GM18861 (cell line): ENCODE results near the gene NCOA7.
"Not testable (repeated sequence)": the region's sequence is repeated elsewhere in the genome, so short reads cannot be mapped to it uniquely, and the experiment has no call there.

Experiments used
- ATAC-seq: cut with Tn5 transposase; IDR thresholded peaks from one replicate; pipeline ENCODE4 v1.9.1; 2021; ENCODE audit not compliant: unreplicated experiment

NCOA7 gene

GRCh38 chr6:125753937-125754259 lies 36.9 kb upstream of the NCOA7 start:
- ATAC-seq, result no peak

GRCh38 chr6:125754566-125754965 lies 36.2 kb upstream of the NCOA7 start:
- no peak for ATAC-seq

GRCh38 chr6:125759184-125759902 lies 31.4 kb upstream of the NCOA7 start:
- ATAC-seq, result no peak

GRCh38 chr6:125759959-125760457 lies 30.8 kb upstream of the NCOA7 start:
- no peak for ATAC-seq

- no peak for ATAC-seq
These were observed 26.6 kb upstream of the NCOA7 start for GRCh38 chr6:125764121-125764671.

- ATAC-seq, result no peak
These were observed 24.8 kb upstream of the NCOA7 start for GRCh38 chr6:125765944-125766343.

- ATAC-seq, result no peak
These were observed 24.1 kb upstream of the NCOA7 start for GRCh38 chr6:125766641-125767040.

- ATAC-seq, result no peak
These were observed 21.5 kb upstream of the NCOA7 start for GRCh38 chr6:125769147-125769783.

- no peak for ATAC-seq
These were observed 17.1 kb upstream of the NCOA7 start for GRCh38 chr6:125773387-125774341.

GRCh38 chr6:125776107-125776826 lies 14.5 kb upstream of the NCOA7 start:
- not testable (repeated sequence) for ATAC-seq

- peak; percentile 83 for ATAC-seq
These were observed 10.7 kb upstream of the NCOA7 start for GRCh38 chr6:125779924-125780539.

GRCh38 chr6:125780540-125781313 lies 10.0 kb upstream of the NCOA7 start:
- peak; percentile 51 for ATAC-seq

GRCh38 chr6:125781314-125781868 lies 9.4 kb upstream of the NCOA7 start:
- peak; percentile 26 for ATAC-seq

GRCh38 chr6:125784365-125784764 lies 6.4 kb upstream of the NCOA7 start:
- ATAC-seq, result no peak

- no peak for ATAC-seq
These were observed 3.0 kb upstream of the NCOA7 start for GRCh38 chr6:125787791-125788190.

GRCh38 chr6:125789167-125789566 lies 1.6 kb upstream of the NCOA7 start:
- ATAC-seq, result no peak

- ATAC-seq, result peak; percentile 29
These were observed 993 bp upstream of the NCOA7 start for GRCh38 chr6:125789576-125790357.

GRCh38 chr6:125791151-125791819 lies 525 bp downstream of the NCOA7 start:
- peak; percentile 33 for ATAC-seq
